ENCODE data around the gene DHRS3. TPM values are rescaled to one million over a fixed set of nuclear protein-coding genes. Genes with fewer than 3 reads are reported as not detected.

The DHRS3 gene
- total RNA-seq, 1 donor from 2014 or later, result 41.8 TPM

DNA sequence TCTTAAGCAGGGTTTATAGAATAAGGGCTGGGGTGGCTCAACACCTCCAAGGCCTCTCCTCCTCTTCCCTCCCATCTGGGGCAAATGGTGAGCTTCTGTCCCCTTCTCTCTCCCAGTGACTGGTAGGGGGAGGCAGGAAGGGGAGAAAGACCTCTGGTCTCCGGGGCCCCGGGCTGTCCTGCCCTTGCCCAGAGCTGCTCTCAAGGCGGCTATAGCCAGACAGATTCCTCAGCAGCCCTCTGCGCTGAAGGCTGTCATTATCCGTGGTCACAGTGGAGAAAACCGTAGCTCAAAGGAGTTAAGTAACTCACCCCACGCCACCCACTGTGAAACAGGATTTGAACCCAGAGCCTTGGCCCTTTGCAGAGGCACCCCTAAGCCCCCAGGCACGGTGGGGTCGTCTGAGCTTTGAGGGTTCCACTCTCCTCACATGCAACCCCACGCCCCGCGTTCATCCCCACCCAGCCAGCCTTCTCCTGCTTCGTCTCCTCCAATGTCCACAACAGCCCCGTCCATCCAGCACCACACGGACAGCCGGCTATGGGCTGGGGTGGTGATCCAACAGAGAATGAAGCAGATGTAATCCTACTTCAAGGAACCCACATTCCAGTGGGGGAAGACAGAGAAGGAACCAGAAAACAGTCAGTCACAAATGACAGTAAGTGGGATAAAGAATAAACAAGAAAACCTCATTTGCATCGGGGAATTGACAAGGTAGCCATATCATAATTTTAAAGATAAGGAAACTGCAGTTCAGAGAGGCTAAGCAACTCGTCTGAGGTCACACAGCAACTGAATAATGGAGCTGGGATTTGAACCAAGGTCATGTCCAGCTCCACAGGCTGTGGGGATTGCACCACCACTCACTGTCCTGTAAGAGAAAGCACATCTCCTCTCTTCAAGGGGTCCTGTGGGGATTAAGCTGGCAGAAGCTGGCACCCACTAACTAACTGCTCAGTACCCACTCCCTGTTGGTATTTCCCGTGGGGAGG lies 31.8 kb downstream of the DHRS3 start:
- DNase-seq (ENCODE audit: low spot score), result no peak
- intact Hi-C loops (cut with DNase I), result no loop called here

DNA sequence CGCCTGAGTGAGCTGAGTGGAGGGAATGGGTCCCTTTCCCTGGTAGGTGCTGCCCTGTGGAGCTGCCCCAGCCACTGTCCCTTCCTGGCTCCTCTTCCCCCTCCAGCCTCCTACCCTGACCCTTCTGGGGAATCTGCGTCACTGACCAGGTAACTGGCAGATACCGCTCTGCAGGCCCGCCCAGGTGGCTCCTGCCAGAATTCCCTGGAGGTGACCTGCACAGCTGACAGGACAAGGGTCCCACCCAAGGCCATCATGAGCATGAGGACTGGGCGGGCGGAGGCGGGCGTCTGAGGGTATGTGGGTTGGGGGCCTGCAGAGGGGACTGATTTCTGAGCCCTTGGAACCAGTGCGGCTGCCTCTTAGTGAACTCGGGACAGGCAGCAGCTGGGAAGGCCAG lies 32.5 kb downstream of the DHRS3 start:
- intact Hi-C loops (cut with DNase I), result no loop called here
- DNase-seq (ENCODE audit: low spot score), result no peak

DNA sequence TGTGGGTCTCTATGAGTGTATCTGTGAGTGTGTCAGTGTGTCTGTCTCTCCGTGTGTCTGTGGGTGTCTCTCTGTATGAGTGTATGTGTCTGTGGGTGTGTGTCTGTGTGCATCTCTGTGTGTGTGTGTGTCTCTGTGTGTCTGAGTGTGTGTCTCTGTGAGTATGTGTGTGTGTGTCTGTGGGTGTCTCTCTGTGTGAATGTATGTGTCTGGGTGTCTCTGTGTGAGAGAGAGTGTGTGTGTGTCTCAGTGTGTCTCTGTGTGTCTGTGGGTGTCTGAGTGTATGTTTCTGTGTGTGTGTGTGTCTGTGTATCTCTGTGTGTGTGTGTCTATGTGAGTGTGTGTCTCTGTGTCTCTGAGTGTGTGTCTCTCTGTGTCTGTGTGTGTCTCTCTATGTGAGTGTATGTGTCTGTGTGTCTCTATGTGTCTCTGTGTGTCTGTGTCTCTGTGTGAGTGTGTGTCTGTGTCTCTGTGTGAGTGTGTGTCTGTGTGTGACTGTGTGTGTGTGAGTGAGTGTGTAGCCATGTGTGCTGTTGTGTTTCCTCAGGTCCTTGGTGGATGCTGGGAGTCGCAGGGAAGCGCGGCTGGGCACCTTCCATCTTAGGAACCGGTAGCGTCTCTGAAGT lies 33.0 kb downstream of the DHRS3 start:
- intact Hi-C loops (cut with DNase I), result no loop called here
- no peak for DNase-seq (ENCODE audit: low spot score)

DNA sequence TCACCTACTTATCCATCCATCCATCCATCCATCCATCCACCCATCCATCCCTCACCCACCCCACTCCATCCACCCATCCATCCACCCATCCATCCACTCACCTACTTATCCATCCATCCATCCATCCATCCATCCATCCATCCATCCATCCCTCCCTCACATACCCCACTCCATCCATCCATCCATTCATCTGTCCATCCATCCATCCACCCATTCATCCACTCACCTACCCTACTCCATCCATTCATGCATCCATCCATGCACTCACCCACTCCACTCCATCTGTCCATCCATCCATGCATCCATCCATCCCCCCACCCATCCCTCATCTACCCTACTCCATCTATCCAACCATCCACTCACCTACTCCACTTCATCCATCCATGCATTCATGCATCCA lies 34.5 kb downstream of the DHRS3 start:
- no peak for DNase-seq (ENCODE audit: low spot score)
- intact Hi-C loops (cut with DNase I), result no loop called here

DNA sequence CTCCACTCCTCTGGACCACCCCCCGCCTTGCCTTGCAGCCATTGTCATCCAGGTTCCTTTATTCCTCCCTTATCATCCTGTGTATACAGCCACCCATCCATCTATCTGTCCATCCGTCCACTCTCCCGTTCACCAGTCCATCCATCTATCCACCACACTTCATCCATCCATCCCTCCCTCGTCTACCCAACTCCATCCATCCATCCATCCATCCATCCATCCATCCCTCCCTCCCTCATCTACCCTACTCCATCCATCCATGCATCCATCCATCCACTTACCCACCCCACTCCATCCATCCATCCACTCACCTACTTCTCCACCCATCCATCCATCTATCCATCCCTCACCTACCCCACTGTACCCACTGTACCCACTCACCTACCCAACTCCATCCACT lies 35.4 kb downstream of the DHRS3 start:
- no peak for DNase-seq (ENCODE audit: low spot score)

DNA sequence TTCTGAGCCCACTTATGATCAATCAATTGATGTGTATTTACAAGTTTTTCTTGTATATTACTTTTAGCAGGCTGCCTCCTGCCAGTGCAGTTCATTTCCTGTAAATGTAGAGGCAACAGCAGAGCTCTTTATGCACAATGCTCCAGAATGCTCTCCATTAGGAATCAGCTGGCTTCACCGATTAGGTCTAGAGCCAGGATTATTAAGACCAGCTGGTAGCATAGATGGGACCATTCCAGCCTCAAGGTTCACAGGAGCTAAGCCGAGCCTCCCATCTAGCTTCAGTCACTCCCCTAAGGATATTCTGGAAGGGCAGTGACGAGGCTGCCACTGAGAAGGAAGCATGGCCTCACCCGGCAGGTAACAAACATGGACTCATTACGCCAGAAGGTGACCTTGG lies 36.8 kb downstream of the DHRS3 start:
- DNase-seq (ENCODE audit: low spot score), result no peak
- intact Hi-C loops (cut with DNase I), result loop anchor here (2.0 kb wide), 1 partner anchor 42 kb away; no protein-coding TSS in a partner anchor

More for the DNA sequence above, 35.4 kb downstream of the DHRS3 start:
- intact Hi-C loops (cut with DNase I), result no loop called here

DNA sequence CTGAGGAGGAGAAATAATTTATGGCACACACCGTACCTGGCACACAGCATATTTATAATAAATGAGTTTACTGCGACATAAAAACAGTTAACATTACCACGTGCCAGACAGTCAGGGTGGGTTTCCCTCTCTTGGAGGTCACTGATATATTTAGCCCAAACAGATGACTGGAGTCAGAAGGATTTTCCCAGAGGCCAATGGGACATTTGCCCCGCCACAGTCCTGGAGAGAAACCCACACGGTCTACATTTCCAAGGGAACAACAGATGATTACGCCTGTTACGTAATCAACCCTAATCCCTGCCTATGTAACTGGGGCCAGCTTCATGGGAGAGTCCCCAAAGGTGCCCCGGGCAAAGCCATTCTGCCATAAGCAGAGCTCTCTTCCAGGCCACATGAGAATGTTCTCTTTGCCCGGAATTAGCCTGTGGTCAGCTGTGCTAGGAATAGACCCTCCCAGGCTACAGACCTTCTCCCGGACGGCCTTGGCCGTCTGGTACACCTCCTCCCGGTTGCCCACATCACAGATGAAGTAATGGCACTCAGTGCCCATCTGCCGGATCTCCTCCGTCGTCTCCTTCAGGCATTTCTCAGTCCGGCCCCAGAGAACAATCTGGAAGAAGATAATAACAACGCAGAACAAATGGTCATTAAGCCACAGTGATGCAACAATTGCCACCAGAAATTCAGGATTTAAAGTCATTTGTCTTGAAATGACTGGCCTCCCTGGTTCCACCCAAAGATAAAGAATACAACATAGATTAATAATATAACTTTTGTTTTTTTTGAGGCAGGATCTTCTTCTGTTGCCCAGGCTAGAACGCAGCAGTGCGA lies 37.7 kb downstream of the DHRS3 start:
- DNase-seq (ENCODE audit: low spot score), result no peak
- intact Hi-C loops (cut with DNase I), result loop anchor here (2.0 kb wide), 1 partner anchor 41 kb away; no protein-coding TSS in a partner anchor

DNA sequence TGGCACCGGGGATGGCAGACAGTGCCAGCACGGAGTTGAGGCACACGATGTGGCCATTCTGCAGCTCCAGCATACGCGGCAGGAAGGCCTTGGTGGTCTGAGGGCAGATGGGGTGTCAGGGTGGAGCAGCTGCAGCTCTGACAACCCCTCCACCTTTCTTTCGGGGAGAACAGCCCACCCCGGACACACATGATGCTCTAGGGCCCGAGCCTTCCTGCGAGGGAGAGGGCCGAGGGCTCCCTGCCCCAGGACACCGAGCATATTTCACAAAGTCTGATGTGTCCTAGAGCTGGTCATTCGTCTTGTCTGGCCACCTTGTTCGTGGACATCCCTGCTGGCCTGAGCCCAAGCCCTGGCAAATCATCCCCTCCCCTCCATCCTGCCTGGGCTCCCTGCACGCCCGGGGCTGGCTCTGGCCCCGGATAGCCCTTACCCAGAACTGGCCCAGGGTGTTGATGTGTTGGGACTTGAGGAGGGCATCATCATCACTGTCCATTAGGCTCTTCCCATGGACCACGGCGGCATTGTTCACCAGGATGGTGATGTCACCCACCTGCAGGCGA lies 39.1 kb downstream of the DHRS3 start:
- intact Hi-C loops (cut with DNase I), result no loop called here
- no peak for DNase-seq (ENCODE audit: low spot score)

DNA sequence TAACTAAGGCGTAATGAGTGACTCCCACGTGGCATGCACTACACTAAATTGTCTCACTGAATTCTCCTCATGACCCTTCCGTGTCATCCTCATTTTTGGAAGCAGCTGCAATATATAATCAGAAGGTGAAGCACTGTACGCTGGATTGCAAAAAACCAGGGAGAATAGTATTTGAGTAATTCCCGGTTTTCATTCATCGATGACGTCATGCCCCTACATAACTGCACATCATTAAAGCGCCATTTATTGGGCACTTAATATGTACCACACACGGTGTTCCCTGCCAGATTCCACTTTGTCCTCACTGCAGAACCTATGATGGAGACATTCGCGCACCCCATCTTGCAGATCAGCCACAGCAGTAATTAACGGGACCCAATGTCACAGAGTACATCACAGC lies 41.0 kb downstream of the DHRS3 start:
- intact Hi-C loops (cut with DNase I), result no loop called here
- DNase-seq (ENCODE audit: low spot score), result no peak

DNA sequence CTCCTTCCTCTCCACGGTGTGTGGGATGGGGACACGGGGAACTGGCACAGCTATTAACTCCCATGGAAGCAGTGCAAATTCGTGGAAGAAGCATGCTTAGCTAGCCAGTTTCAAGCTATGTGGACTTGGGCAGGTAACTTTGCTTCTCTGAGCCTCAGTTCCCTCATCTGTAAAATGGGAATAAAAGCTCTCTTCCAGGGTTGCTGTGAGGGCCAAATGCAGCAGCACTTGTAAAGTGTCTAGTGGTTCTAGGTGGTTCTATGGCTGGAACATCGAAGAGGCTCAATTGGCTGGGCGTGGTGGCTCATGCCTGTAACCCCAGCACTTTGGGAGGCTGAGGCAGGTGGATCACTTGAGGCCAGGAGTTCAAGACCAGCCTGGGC lies 43.3 kb downstream of the DHRS3 start:
- no peak for DNase-seq (ENCODE audit: low spot score)

DNA sequence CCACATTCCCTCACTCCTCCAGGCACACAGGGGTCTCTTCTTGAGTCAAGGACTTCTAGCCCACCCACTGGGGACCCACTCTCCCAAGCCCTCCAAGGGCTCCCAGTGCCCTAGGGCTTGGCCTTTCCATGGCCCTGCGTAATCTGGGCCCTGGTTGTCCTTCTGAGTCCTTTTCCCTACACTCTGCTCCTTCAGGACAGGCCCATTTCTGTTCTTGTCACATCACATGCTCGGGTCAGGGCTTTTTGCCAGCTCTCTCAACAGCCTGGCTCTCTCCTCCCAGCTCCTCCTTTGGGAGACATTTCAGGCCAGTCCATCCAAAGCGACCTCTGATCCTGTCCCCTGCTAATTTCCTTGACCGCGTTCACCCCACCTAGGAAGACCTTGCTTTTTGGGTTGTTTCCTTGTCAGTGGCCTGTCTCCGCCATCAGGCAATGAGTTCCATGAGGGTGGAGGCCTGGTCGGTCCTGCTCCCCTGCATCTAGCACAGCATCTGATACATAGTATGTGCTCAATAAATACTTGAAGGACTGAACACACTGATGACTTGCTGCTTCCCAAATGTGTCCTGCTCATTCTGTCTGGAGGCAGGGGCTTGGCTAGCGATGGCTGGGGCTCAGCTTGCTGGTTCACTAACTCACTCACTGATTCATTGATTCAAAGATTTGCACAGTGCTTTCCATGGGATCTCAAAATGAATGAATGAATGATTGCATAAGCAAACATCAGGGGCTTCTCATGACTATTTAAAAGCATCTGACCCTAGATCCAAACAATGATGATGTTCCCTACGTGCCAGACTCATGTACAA lies 44.8 kb downstream of the DHRS3 start:
- DNase-seq (ENCODE audit: low spot score), result no peak

More for the DNA sequence above, 43.3 kb downstream of the DHRS3 start:
- intact Hi-C loops (cut with DNase I), result no loop called here

DNA sequence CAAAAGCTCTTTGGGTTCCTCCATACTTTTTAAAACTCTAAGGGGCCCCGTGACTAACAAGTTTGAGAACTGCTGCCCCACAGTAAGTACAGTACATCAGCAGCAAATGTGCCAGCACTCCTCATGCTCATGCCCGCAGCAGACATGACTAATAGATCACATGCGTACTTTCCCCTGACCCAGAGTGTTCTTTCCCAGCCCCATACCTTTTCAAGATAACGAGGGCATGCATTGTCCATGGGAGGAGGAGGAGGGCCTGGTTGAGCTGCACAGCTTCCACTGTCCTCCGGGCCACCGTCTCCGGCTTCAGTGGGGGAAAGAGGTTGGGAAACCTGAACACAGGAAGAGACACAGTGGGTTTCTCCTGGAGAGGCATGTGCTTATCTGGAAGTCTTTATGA lies 45.5 kb downstream of the DHRS3 start:
- intact Hi-C loops (cut with DNase I), result no loop called here
- no peak for DNase-seq (ENCODE audit: low spot score)

More for the DNA sequence above, 44.8 kb downstream of the DHRS3 start:
- intact Hi-C loops (cut with DNase I), result no loop called here

DNA sequence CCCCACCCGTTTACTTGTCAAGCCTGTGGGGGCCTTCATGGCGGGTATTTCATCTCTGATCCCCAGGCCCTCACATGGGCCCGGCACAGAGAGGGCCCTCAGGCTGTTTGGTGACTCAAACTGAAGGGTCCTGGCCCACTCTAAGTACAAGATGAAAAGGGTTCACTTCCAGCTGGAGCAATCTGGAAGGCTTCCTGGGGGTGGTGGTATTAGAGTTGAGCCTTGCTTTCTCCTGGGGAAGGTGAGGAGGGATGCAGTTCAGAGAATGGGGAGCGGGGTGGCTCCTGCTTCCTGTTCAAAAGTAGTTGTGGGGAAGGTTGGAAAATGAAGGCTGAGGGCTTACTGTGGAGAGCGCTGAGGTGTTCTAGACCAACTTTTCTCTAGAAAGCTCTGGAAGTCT lies 47.7 kb downstream of the DHRS3 start:
- intact Hi-C loops (cut with DNase I), result no loop called here
- DNase-seq (ENCODE audit: low spot score), result no peak

DNA sequence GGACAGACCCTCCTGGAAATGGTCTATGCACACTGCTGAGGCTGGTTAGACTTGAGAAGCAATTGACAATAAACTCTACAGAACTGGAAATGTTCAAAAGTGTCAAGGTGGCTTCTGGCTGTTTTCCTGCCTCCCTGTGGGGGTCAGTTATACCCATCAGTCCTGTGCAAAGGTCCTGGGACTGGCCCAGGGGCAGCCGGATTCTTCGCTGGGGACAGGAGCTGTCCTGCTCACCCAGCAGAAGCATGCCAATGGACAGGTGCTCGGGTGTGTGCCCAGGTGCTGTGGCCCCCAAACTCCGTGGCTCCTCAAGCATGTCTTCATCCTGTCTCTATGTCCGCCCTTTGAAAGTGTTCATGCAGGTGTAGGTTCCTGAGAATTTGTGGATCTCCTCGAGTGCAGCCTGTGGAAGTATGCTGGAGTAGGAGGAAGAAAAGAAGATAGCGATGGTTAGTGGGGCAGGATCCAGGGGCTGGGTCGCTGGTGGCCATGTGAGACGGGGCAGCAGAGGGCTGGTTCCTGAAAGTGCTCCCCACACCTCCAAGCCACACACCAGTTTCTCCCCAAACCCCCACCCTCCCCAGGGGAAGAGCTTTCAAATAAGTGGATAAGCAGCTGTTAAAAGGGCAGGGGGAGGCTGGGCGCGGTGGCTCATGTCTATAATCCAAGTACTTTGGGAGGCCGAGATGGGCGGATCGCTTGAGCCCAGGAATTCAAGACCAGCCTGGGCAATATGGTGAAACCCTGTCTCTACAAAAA lies 49.8 kb downstream of the DHRS3 start:
- DNase-seq (ENCODE audit: low spot score), result no peak
- intact Hi-C loops (cut with DNase I), result no loop called here

DNA sequence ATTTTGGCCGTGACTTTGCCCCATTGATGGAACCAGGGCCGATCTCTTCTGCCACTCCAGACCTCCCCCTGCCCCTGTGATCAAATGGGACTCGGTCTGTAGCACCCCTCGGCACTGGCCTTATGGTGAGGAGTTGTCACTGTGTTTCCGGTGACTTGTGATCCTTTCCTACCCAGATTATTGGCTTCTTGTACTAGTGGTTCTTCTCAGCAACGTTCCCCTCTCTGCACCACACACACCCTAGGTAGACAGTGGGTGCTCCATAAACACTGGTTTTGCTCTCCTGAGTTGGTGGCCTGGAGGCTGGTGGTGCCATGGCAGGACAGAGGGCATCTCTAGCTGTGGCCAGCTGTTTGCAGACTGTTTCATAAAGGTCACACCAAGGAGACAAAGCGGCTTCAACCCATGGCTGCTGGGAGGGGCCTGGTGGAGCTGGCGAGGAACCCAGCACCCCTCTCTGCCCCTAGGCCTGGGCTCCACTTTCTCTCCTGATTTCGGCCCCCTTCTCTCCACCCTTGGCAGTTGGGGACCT lies 50.7 kb downstream of the DHRS3 start:
- no peak for DNase-seq (ENCODE audit: low spot score)
- intact Hi-C loops (cut with DNase I), result no loop called here

DNA sequence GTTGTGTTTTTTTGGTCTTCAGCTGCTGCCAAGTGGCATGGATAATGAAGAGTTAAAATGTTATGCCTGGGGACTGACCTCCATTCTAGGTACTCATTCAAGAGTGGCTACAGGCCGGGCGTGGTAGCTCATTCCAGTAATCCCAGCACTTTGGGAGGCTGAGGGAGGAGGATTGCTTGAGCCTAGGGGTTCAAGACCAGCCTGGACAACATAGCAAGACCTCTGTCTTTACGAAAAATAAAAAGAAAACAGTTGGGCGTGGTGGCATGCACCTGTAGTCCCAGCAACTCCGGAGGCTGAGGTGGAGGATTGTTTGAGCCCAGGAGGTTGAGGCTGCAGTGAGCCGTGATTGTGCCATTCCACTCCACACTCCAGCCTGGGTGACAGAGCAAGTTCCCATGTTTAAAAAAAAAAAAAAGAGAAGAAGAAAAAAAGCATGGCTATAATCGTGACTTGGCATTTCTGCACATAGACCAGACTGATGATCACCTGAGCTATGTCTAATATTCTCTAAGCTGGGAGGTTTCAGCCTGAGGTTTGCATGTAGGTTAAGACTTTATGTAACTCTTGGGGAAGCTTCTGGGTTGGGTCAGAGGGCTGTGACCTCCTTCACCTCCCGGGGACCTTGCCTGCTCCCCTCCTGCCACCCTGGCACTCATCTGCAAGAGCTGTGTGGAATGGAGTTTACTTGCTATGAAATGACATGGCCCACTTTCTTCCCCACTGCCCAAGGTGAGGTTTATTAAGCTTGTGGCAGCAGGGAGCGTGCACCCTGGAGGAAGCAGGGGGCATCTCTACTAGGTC lies 51.3 kb downstream of the DHRS3 start:
- intact Hi-C loops (cut with DNase I), result no loop called here
- DNase-seq (ENCODE audit: low spot score), result no peak

DNA sequence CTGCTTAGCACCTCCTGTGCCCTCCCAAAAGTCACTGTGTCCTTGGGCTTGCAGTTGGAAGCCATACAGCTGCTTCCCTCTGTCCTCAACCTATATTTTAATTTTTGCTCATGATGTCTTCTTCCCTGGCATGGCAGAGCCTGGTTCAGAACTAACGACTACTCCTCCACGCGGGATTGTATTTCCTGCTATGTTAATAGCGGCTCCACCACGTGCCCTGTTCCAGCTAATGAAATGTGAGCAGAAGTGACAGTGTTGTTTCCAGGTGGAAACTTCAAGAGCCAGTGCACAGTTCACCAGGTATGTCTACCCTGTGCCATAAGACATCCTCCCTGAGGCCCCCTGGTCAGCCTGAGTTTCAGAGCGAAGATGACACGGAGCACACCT lies 52.1 kb downstream of the DHRS3 start:
- DNase-seq (ENCODE audit: low spot score), result no peak
- intact Hi-C loops (cut with DNase I), result no loop called here
